Activated T-cell treated with anti-CD3 and anti-CD28 coated beads, Interleukin-2, amount 50 U/mL, for 72 hours (primary cell): ENCODE data around the gene SLC46A1. TPM values are rescaled to one million over a fixed set of nuclear protein-coding genes. Genes with fewer than 3 reads are reported as not detected.

Source experiments
- ATAC-seq, 2 donors: fragments of 150-1000 bp; cut with Tn5 transposase; replicated peaks in 1 of 2; 2 replicates each; pipeline ENCODE4 v1.10.0; 2021; ENCODE audit warnings: moderate library complexity in 2 of 2, mild to moderate bottlenecking in 1 of 2
- DNase-seq, 2 donors: peaks; one replicate each; pipeline ENCODE4 v3.0.0; 2021 to 2022; ENCODE audit warnings: mixed read lengths in 1 of 2
- H3K27ac Mint-ChIP-seq: one replicate; pipeline ENCODE4 v1.8.0; 2022; ENCODE audit warnings: mild to moderate bottlenecking, moderate library complexity, mixed read lengths
- H3K27me3 Mint-ChIP-seq: one replicate; pipeline ENCODE4 v1.8.0; 2022; ENCODE audit warnings: low read depth, mixed read lengths
- H3K36me3 Mint-ChIP-seq, 2 donors: one replicate each; pipeline ENCODE4 v1.8.0; 2022; ENCODE audit warnings: mixed read lengths in 2 of 2, mild to moderate bottlenecking in 1 of 2; ENCODE audit not compliant: insufficient read depth in 2 of 2
- H3K4me1 Mint-ChIP-seq: one replicate; pipeline ENCODE4 v1.8.0; 2022; ENCODE audit warnings: low read depth, mixed read lengths
- H3K4me3 Mint-ChIP-seq, 2 donors: one replicate each; pipeline ENCODE4 v1.8.0; 2022; ENCODE audit warnings: mild to moderate bottlenecking in 2 of 2, mixed read lengths in 2 of 2, moderate library complexity in 2 of 2
- H3K9me3 Mint-ChIP-seq, 2 donors: one replicate each; pipeline ENCODE4 v1.8.0; 2022; ENCODE audit warnings: mixed read lengths in 2 of 2
- total RNA-seq, 2 donors: library from RNA; stranded (reverse); gene quantifications; one replicate each; pipeline ENCODE4 v1.2.3, GENCODE V29; 2022

The SLC46A1 gene
- total RNA-seq, 2 donors from 2014 or later = 2.1 TPM

- H3K36me3 Mint-ChIP-seq = peaks cover 3 to 9% of the 10 kb centered on the region in 2 donors
- no peak overlapping the region for H3K27ac Mint-ChIP-seq
- no peak overlapping the region for H3K4me3 Mint-ChIP-seq
- H3K4me1 Mint-ChIP-seq = no peaks in the 10 kb centered on the region
- no peak for ATAC-seq
- no peaks in the 10 kb centered on the region for H3K27me3 Mint-ChIP-seq
- no peaks in the 10 kb centered on the region for H3K9me3 Mint-ChIP-seq
- no peak for DNase-seq
Observed at GRCh38 chr17:28348979-28349378, 57.0 kb downstream of the SLC46A1 start.

DNA sequence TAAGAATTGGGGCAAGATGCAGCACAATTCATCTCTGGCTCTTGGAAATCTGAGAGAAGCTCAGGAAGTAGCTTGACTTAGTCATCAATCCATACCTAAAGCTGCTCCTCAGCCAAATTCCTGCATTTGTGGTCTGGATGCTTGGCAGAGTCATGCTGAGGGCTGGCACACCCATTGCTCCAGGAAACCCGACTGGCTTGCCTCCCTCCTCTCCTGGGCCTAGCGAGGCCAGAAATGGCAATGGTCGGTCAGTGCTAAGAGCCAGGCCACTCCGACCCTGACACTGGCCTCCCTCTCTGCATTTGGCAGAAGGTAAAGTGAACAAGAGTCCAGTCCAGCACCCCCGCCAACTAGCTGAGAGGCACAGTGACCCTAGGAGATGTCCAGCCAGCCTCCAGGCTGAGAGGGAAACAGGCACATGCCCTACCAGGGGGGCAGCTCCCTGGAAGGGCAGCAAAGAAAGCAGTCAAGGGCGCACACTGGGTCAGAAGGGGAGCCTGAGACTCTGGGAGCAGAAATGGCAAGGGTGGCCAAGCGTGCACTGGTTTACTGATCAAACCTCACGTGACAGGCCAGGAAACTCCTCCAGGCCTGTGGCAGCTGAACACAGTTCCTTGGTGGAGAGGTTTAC, 58.6 kb downstream of the SLC46A1 start:
- no peaks in the 10 kb centered on the region for H3K9me3 Mint-ChIP-seq
- no peak overlapping the region for H3K4me3 Mint-ChIP-seq
- H3K27ac Mint-ChIP-seq = no peak overlapping the region
- DNase-seq (no peak), ATAC-seq (no peak)
- peaks cover 4% of the 10 kb centered on the region for H3K4me1 Mint-ChIP-seq
- H3K27me3 Mint-ChIP-seq = no peaks in the 10 kb centered on the region
- H3K36me3 Mint-ChIP-seq = peaks cover 1 to 9% of the 10 kb centered on the region in 2 donors

DNA sequence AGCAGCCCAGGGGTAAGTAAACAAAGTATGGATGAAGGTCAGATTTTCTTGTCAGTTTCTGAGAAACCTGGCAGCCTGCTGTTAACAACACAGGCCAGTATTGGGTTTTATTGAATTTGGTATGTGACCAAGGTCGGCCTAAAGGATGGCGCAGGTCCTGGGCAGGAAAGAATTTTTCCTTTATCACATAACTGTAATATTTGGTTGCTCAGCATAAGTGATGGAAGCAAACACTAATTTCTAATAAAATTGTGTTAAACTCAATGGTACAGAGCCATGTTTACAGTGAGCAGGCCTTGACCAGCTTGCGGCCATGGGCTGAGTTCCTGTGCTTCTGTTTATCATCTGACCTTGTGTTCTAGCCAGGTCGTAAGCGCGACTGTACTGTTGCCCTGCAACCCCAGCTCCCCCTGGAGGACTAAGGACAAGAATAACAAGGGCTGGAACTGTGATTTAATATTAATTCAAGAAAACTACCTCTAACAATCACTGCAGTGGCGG, 59.2 kb downstream of the SLC46A1 start:
- Mint-ChIP-seq H3K4me3 (no peak overlapping the region), H3K27me3 (no peaks in the 10 kb centered on the region), H3K9me3 (no peaks in the 10 kb centered on the region), H3K36me3 (peaks cover 1 to 9% of the 10 kb centered on the region in 2 donors), H3K27ac (no peak overlapping the region), H3K4me1 (peaks cover 4% of the 10 kb centered on the region)
- ATAC-seq = no peak
- no peak for DNase-seq

GRCh38 chr17:28346199-28346580, 59.8 kb downstream of the SLC46A1 start:
- H3K27me3 Mint-ChIP-seq = no peaks in the 10 kb centered on the region
- ATAC-seq = no peak
- H3K9me3 Mint-ChIP-seq = no peaks in the 10 kb centered on the region
- peaks cover 1 to 9% of the 10 kb centered on the region in 2 donors for H3K36me3 Mint-ChIP-seq
- H3K27ac Mint-ChIP-seq = peak overlapping the region; percentile 22
- DNase-seq = no peak
- no peak overlapping the region for H3K4me3 Mint-ChIP-seq
- H3K4me1 Mint-ChIP-seq = peaks cover 4% of the 10 kb centered on the region

DNA sequence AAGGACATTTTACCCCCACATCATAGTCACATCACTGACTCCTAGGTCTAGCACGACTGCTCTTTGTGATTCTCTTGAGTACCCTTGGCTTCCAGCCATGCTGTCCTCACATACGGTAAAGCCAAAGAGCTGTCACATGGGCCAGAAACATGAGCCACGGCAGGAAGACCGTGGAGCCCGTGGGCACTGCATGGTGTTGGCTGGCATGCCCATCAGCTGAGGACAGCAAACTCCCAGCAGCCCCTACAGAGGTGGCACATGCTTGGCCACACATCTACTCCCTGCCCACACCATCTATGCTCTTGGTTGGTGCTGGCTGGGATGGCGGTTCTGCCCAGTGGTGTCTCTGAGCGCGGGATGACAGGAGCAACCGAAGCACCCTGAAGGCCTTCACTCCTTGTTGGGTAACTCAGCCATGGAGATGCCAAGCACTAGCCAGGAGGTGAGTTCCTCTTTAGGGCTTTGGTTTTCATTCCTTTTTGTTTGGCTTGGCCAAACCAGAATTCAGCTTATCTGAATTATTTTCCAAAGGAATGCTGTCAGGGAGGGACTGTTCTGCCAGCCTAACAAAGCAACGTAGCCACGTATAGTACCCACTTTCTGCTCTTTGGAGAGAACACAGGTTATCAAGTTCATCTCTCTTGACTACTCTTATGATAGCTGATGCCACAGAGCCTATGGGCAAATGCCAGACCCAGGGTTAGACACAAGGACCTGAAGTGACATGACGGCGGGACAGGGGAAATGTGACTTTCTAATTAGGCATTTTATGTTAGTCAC, 60.4 kb downstream of the SLC46A1 start:
- H3K4me1 Mint-ChIP-seq = peaks cover 4% of the 10 kb centered on the region
- ATAC-seq (no peak), DNase-seq (no peak)
- no peaks in the 10 kb centered on the region for H3K27me3 Mint-ChIP-seq
- H3K27ac Mint-ChIP-seq = no peak overlapping the region
- peaks cover 0 to 7% of the 10 kb centered on the region in 2 donors for H3K36me3 Mint-ChIP-seq
- H3K9me3 Mint-ChIP-seq = no peaks in the 10 kb centered on the region
- no peak overlapping the region for H3K4me3 Mint-ChIP-seq

Other genes starting within 250 kb of the SLC46A1 start
- gene TMEM97, start 87.0 kb downstream of the SLC46A1 start, total RNA-seq = 10 to 100 TPM; 23.4 to 38.2 TPM
- 10 to 100 TPM; 31.1 to 31.7 TPM for gene IFT20, start 70.7 kb downstream of the SLC46A1 start, total RNA-seq
- gene TNFAIP1, start 70.5 kb downstream of the SLC46A1 start, total RNA-seq = 10 to 100 TPM; 20.9 to 22.1 TPM
- gene POLDIP2, start 48.7 kb downstream of the SLC46A1 start, total RNA-seq = 10 to 100 TPM; 78.2 to 91.2 TPM
- not detected for gene SEBOX, start 41.0 kb downstream of the SLC46A1 start, total RNA-seq
- under 1 TPM; 0.19 to 0.30 TPM for gene VTN, start 35.9 kb downstream of the SLC46A1 start, total RNA-seq
- 10 to 100 TPM; 22.4 to 24.3 TPM for gene SARM1, start 34.5 kb downstream of the SLC46A1 start, total RNA-seq
- not detected for gene SLC13A2, start 67.4 kb upstream of the SLC46A1 start, total RNA-seq
- gene FOXN1, start 100.1 kb upstream of the SLC46A1 start, total RNA-seq = not detected
- 10 to 100 TPM; 45.3 to 53.8 TPM for gene UNC119, start 146.4 kb upstream of the SLC46A1 start, total RNA-seq
- 10 to 100 TPM; 46.3 to 53.5 TPM for gene PIGS, start 165.3 kb upstream of the SLC46A1 start, total RNA-seq
- gene ALDOC, start 170.7 kb upstream of the SLC46A1 start, total RNA-seq = 10 to 100 TPM; 23.1 to 40.0 TPM
- 100 to 1,000 TPM; 134 to 141 TPM for gene SPAG5, start 192.8 kb upstream of the SLC46A1 start, total RNA-seq
- 10 to 100 TPM; 25.1 to 33.4 TPM for gene RSKR, start 208.0 kb upstream of the SLC46A1 start, total RNA-seq
- gene BLTP2, start 238.9 kb upstream of the SLC46A1 start, total RNA-seq = 100 to 1,000 TPM; 109 TPM